Measurements from ENCODE around the gene RNASE8.

Gene RNASE8

GRCh38 chr14:21093769-21094681 lies 36.4 kb downstream of the RNASE8 start:
- Histone ChIP-seq H3K4me2 (peak overlapping the region in 4 of 11 experiments; percentile 15 to 83 (median 34); a peak in 7 of 22 replicates), H3K4me1 (peaks cover 24 to 65% (median 52%) of the 10 kb centered on the region in 10 experiments), H3K9me3 (replicated peaks in 1 of 11) (no peaks in the 10 kb centered on the region), H3K27ac (no peak overlapping the region), H3K4me3 (no peak overlapping the region), H4K20me1 (peaks cover 0 to 80% (median 34%) of the 10 kb centered on the region in 11 experiments; a peak in 15 of 22 replicates), H3K36me3 (peaks cover 8 to 41% (median 33%) of the 10 kb centered on the region in 11 experiments; a peak in 21 of 22 replicates), H3K9ac (no peak overlapping the region; a peak in 2 of 22 replicates), H3K27me3 (no peaks in the 10 kb centered on the region)
- TF ChIP-seq Cebpa-rat (IDR thresholded peaks at IDR 0.05) = no peak

GRCh38 chr14:21095430-21096205 lies 38.0 kb downstream of the RNASE8 start:
- H3K27me3 ChIP-seq = no peaks in the 10 kb centered on the region
- no peak overlapping the region for H3K4me3 ChIP-seq
- peaks cover 0 to 65% (median 30%) of the 10 kb centered on the region in 11 experiments; a peak in 15 of 22 replicates for H4K20me1 ChIP-seq
- H3K9me3 ChIP-seq (replicated peaks in 1 of 11) = no peaks in the 10 kb centered on the region
- no peak overlapping the region; a peak in 1 of 22 replicates for H3K27ac ChIP-seq
- peaks cover 40 to 77% (median 66%) of the 10 kb centered on the region in 10 experiments for H3K4me1 ChIP-seq
- 0 out of 22 replicates have a peak overlapping the region, but pooled peaks of 2 of the 11 experiments have one; percentile 14 to 23 for H3K9ac ChIP-seq
- no peak for TF ChIP-seq Cebpa-rat (IDR thresholded peaks at IDR 0.05)
- peak overlapping the region in 9 of 11 experiments; percentile 59 to 94 (median 76); a peak in 10 of 22 replicates for H3K4me2 ChIP-seq
- H3K36me3 ChIP-seq = peaks cover 6 to 27% (median 22%) of the 10 kb centered on the region in 11 experiments; a peak in 21 of 22 replicates

GRCh38 chr14:21096438-21096837 lies 38.8 kb downstream of the RNASE8 start:
- TF ChIP-seq Cebpa-rat (IDR thresholded peaks at IDR 0.05) = no peak
- Histone ChIP-seq H3K4me1 (peaks cover 47 to 79% (median 65%) of the 10 kb centered on the region in 10 experiments), H3K27ac (no peak overlapping the region), H3K9me3 (replicated peaks in 1 of 11) (no peaks in the 10 kb centered on the region), H3K36me3 (peaks cover 0 to 19% (median 14%) of the 10 kb centered on the region in 11 experiments; a peak in 15 of 22 replicates), H4K20me1 (peaks cover 0 to 56% (median 27%) of the 10 kb centered on the region in 11 experiments; a peak in 15 of 22 replicates), H3K4me2 (peak overlapping the region; percentile 20 to 94 (median 73); a peak in 16 of 22 replicates), H3K27me3 (no peaks in the 10 kb centered on the region), H3K9ac (peak overlapping the region in 2 of 11 experiments; percentile 59 to 69; a peak in 1 of 22 replicates), H3K4me3 (no peak overlapping the region)

- Histone ChIP-seq H3K4me1 (peaks cover 44 to 77% (median 64%) of the 10 kb centered on the region in 10 experiments), H3K9ac (peak overlapping the region in 9 of 11 experiments; percentile 50 to 73 (median 60); a peak in 18 of 22 replicates), H3K36me3 (peaks cover 0 to 12% (median 7%) of the 10 kb centered on the region in 11 experiments; a peak in 12 of 22 replicates), H4K20me1 (peaks cover 0 to 50% (median 20%) of the 10 kb centered on the region in 11 experiments; a peak in 15 of 22 replicates), H3K4me2 (peak overlapping the region; percentile 59 to 94 (median 76)), H3K27me3 (no peaks in the 10 kb centered on the region), H3K27ac (peak overlapping the region in 9 of 11 experiments; percentile 6 to 68 (median 52); a peak in 14 of 22 replicates), H3K9me3 (replicated peaks in 1 of 11) (no peaks in the 10 kb centered on the region), H3K4me3 (peak overlapping the region; percentile 33 to 57 (median 47); a peak in 19 of 20 replicates)
- TF ChIP-seq Cebpa-rat (IDR thresholded peaks at IDR 0.05) = no peak
These were observed 39.5 kb downstream of the RNASE8 start for GRCh38 chr14:21096978-21097635.

GRCh38 chr14:21097636-21098075 lies 40.0 kb downstream of the RNASE8 start:
- no peaks in the 10 kb centered on the region for H3K9me3 ChIP-seq (replicated peaks in 1 of 11)
- H3K27me3 ChIP-seq = no peaks in the 10 kb centered on the region
- peaks cover 0 to 9% (median 6%) of the 10 kb centered on the region in 11 experiments; a peak in 12 of 22 replicates for H3K36me3 ChIP-seq
- peak overlapping the region in 9 of 11 experiments; percentile 6 to 68 (median 52); a peak in 14 of 22 replicates for H3K27ac ChIP-seq
- peak overlapping the region; percentile 33 to 57 (median 47); a peak in 19 of 20 replicates for H3K4me3 ChIP-seq
- H3K9ac ChIP-seq = peak overlapping the region in 9 of 11 experiments; percentile 50 to 73 (median 60); a peak in 18 of 22 replicates
- TF ChIP-seq Cebpa-rat (IDR thresholded peaks at IDR 0.05) = no peak
- H4K20me1 ChIP-seq = peaks cover 0 to 46% (median 19%) of the 10 kb centered on the region in 11 experiments; a peak in 15 of 22 replicates
- H3K4me1 ChIP-seq = peaks cover 47 to 78% (median 65%) of the 10 kb centered on the region in 10 experiments
- peak overlapping the region; percentile 59 to 94 (median 76) for H3K4me2 ChIP-seq

GRCh38 chr14:21098076-21098891 lies 40.7 kb downstream of the RNASE8 start, which contains the start of gene ZNF219:
TSS of gene ZNF219 (minus strand) at chr14:21098655. CDS start at chr14:21093591, 5,064 bp downstream.
- Histone ChIP-seq H3K4me1 (peaks cover 53 to 78% (median 66%) of the 10 kb centered on the region in 10 experiments), H3K4me3 (peak within 1 kb of the TSS; percentile 59 to 80 (median 70)), H3K36me3 (peaks cover 0 to 3% (median 0%) of the 10 kb centered on the region in 11 experiments; a peak in 5 of 22 replicates), H3K27ac (peak within 1 kb of the TSS; percentile 38 to 73 (median 57); a peak in 20 of 22 replicates), H3K4me2 (peak within 1 kb of the TSS; percentile 85 to 98 (median 89)), H4K20me1 (peaks cover 0 to 40% (median 12%) of the 10 kb centered on the region in 11 experiments; a peak in 14 of 22 replicates), H3K27me3 (no peaks in the 10 kb centered on the region), H3K9ac (peak within 1 kb of the TSS; percentile 69 to 82 (median 77)), H3K9me3 (replicated peaks in 1 of 11) (no peaks in the 10 kb centered on the region)
- no peak for TF ChIP-seq Cebpa-rat (IDR thresholded peaks at IDR 0.05)
